NCI-H345 treated with DMSO at 0.1 percent for 48 hours (cell line): ENCODE results near the gene FEN1.

Experiments
- DNase-seq: peaks from one replicate; lab custom pipeline; 2025; ENCODE audit not compliant: unreplicated experiment; lab: John Stamatoyannopoulos, UW

The FEN1 gene

GRCh38 chr11:61756452-61757212 is 36.1 kb upstream of the FEN1 start:
- DNase-seq = no peak

DNA sequence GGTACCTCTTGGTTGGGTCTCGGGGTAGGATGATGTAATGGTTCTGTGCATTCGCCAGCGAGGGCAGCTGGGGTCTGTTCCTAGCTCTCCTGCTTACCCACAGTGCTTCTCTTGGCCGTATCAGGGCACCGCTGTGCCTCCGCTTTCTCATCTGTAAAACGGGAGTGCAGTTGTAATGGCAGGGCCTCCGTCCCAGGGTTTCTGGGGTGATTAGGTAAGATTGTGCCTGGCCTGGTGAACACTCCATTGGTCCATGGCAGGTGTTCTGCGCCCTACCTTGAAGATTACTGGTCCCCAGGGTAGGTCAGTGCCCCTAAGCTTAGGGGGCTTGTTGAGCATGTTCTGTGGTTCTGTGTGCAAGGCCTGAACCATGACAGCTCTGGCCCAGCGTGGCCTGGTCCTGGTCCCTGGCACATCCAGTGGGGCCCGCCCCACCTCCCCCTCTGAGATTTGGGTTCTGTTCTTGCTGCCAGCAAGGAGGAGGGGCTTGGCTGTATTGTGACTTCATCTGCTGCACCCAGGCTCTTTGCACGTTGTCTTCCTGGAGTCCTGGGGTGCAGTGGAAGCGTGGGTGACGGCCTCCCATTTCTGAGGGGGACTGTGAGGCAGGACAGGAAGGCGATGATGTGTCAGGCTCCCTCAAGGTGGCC is 35.4 kb upstream of the FEN1 start:
- no peak for DNase-seq

DNA sequence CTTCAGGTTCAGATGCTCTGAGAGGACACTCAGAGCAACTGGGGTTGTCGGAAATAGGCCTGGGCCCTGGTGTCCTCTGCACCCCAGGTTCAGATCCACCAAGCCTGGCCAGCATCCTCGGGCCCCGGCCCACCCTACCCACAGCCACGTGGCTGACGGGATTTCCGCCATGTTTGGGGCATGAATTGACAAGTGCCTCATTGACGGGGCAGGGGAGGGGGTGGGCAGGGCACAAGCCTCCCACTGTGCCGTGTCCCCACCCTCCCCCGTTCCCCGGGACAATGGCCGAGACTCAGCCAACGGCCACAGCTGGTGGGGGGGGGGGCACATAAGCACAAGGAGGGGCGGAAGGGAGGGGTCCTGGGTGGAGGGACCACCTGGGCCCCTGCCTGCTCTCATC is 31.8 kb upstream of the FEN1 start:
- no peak for DNase-seq

GRCh38 chr11:61761440-61762222 is 31.1 kb upstream of the FEN1 start:
- no peak for DNase-seq

DNA sequence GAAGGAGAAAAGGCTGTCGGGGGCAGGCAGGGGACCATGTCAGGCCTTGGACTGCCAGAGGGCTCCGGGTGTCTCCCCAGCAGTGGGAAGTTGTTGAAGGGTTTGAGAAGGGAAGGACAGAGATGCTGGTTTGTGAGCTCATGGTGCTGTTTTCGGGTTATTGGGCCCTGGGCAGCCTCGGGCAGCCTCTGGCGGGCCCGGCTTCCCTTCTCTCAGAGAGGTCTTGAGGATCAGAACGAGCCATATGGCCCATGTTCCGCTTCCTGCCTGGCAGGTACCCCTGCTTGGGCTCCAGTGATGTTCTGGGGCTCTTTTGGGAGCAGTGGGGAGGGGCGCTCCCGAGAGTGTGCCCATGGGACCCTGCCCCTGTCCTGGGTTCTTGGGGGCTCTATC is 30.5 kb upstream of the FEN1 start:
- DNase-seq = no peak

- no peak for DNase-seq
Measured at GRCh38 chr11:61762798-61763197, 29.9 kb upstream of the FEN1 start.

- no peak for DNase-seq
Measured at GRCh38 chr11:61763930-61764605, 28.6 kb upstream of the FEN1 start.

DNA sequence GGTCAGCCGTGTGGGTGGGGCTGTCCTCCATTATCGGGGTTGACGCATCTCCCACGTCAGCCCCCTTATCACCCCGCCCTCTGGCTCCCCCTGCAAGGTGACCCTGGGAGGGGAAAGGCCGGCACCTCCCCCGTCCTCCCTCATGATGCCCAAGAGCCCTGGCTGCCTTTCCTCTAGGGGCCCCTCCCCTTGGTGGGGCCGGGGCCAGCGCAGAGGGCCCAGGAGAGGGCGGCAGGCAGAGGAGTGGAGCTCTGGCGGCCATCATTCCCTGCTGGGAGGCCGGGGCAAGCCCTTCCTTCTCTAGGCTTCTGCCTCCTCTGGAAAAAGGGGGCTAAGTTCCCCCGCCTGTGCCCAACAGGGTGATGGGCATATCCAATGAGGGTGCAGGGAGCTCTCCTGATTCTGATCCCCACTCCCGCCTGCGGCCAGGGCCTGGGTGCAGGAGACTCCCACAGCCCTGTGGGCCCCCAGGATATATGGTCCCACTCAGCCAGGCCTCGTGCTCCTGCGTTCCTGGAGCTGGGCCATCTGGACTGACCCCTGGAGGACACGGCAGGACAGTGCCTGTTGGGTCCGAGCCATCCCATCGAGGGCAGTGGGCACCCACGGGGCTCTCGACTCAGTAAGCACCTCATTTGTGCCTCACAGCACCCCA is 28.0 kb upstream of the FEN1 start:
- no peak for DNase-seq

DNA sequence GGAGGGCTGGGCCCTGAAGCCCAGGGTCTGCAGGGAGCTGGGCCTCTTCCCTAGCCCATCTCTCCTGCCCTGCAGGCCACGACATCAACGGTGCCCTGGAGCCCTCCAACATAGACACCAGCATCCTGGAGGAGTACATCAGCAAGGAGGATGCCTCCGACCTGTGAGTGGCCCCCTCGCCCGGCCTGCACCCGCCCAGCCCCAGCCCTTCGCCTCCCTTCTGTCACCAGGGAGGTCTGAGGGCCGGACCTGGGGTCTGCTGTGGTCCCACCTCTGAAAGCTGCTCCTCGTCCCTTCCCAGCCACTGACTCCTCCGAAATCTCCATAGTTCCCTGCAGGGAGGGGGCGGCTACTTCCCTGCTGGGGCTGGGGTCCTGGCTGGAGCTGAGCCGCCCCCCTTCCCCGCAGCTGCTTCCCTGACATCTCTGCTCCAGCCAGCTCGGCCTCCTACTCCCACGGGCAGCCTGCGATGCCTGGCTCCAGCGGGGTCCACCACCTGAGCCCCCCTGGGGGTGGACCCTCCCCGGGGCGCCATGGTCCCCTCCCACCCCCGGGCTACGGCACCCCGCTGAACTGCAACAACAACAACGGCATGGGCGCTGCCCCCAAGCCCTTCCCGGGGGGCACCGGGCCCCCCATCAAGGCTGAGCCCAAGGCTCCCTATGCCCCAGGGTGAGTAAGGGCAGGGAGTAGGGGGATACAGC is 27.0 kb upstream of the FEN1 start:
- DNase-seq = no peak

DNA sequence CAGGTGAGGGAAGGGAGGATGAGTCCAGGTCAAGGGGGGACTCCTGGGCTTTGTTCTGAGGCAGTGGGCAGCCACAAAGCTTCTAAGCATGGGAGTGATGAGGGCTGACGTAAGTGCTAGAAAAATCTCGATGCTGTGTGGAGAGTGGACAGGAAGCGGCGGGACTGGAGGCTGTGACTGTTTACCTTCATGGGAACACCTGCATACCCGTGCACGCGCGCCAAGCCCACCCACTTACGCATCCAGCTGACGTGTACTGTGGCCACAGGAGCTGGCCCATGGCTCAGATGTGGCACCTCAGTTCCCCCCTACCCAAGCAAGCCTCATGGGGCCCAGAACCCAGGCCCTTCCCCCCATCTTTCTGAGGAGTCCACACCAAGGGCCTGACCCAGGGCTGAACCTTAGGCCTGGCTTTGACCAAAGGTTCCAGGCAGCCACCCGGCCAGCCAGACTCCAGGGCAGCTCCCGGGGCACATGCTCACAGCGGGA is 26.3 kb upstream of the FEN1 start:
- DNase-seq = no peak

DNA sequence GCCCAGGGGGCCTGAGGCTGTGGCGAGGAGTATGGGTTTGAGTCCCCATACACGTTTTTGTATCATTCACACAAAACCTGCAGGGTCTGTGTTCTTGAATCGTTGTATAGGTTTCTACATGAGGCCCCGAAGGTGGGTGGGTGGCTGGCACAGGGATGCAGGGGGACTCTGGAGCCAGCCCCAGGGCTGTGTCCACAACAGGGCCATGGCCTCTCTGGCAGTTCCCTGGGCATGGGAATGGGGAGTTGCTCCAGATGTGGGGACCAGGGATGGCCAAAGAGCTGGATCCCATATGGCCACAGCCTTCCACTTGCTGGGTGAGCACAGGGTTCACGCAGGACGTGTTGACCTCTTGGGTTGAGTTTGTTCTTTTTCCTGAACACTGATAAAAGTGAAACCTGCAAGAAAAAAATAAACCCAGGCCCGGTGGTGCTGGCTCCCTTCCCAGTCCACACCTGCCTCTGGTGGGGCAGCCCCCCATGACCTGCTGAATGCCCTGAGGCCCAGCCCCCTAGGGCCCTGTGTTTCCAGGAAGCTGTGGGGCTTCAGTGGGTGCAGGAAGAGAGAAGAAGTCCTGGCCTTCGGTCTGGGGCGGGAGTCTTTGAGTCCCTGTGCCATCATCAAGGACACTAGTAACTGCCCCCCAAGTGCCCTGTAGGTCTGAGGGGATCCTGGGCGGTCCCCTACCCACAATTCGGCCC is 24.2 kb upstream of the FEN1 start:
- no peak for DNase-seq

GRCh38 chr11:61769169-61769920 is 23.4 kb upstream of the FEN1 start:
- no peak for DNase-seq

DNA sequence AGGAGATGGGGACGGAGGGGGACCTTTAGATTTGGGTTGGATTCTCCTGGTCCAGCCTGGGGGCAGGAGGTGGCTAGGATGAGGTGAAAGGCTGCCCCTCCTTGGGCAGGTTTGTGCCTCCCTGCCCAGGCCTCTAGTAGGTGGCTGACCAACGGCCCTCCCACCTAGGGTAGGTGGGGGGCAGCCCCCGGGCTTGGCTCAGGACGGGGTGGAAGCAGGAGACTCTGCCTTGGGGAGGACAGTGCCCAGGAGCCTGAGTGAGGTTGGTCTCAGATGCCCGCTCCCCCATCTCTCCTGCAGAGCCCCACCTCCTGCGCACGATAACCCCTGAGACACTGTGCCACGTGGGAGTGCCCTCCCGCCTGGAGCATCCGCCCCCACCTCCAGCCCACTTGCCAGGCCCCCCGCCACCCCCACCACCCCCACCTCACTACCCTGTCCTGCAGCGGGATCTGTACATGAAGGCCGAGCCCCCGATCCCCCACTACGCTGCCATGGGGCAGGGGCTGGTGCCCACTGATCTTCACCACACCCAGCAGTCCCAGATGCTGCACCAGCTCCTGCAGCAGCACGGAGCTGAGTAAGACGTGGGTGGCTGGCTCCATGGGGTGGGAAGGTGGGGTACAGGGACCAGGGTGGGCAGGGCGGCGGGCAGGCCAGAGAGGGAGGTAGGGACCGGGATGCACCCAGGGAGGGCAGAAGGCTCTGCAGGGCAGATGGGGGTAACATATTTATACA is 22.6 kb upstream of the FEN1 start:
- no peak for DNase-seq

- DNase-seq = no peak
Measured at GRCh38 chr11:61771195-61771894, 21.4 kb upstream of the FEN1 start.

GRCh38 chr11:61771985-61772455 is 20.7 kb upstream of the FEN1 start:
- no peak for DNase-seq

GRCh38 chr11:61773356-61773755 is 19.4 kb upstream of the FEN1 start:
- DNase-seq = no peak

- DNase-seq = no peak
Measured at GRCh38 chr11:61773809-61774208, 18.9 kb upstream of the FEN1 start.
